ENCODE results near the gene FBXO10.
"Not testable (repeated sequence)": the region's sequence is repeated elsewhere in the genome, so short reads cannot be mapped to it uniquely, and the experiment has no call there.

The FBXO10 gene

DNA sequence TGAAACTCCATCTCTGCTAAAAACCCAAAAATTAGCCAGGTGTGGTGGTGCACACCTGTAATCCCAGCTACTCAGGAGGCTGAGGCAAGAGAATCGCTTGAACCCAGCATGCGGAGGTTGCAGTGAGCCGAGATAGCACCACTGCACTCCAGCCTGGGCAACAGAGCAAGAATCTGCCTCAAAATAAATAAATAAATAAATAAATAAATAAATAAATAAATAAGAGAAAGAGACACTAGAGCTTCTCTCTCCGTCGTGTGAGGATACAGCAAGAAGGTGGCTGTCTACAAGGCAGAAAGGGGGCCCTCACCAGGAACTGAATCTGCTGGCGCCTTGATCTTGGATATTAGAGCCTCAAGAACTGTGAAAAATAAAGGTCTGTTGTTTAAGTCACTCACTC, 102.2 kb downstream of the FBXO10 start:
- not testable (repeated sequence) for DNase-seq

DNA sequence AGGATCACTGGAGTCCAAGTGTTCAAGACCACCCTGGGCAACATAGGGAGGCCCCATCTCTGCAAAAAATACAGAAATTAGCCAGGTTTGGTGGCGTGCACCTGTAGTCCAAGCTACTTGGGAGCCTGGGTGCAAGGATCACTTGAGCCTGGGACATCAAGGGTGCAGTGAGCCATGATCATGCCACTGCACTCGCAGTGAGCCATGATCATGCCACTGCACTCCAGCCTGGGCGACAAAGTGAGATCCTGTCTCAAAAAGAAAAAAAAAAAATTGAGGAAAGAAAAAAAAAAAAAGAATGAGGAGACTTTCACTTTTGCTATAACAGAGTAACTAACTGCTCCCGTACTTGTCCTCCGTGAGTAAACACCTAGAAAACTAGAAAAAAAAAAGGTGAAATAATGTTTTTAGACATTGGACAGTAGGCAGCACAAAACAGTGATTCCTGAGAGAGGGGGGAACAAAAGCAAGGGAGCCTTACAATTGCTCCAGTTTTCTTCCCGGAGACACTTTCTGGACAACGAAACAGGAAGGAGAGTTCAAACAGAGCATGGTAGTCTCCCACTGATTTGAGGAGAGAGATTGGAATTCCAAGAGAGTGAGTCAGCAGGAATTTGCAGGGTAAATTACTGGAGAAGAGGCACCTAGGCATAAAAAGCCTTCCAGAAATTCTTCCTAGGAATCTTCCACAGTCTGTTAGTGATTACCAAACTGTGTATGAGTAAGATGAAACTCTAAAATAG, 104.1 kb downstream of the FBXO10 start:
- DNase-seq = no peak

DNA sequence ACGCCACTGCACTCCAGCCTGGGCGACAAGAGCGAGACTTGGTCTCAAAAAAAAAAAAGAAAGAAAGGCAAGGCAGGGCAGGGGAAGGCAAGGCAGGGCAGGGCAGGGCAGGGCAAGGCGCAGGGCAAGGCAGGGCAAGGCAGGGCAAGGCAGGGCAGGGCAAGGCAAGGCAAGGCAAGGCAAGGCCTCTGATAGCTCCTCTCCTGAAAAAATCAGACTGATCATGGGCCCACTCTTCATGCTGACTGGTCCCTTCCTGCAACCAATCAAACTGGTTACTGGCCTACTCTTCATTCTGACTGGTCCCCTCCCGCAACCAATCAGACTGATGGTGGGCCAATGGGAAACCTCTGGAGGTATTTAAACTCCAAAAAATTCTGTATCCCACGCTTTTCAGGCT, 107.6 kb downstream of the FBXO10 start:
- no peak for DNase-seq

DNA sequence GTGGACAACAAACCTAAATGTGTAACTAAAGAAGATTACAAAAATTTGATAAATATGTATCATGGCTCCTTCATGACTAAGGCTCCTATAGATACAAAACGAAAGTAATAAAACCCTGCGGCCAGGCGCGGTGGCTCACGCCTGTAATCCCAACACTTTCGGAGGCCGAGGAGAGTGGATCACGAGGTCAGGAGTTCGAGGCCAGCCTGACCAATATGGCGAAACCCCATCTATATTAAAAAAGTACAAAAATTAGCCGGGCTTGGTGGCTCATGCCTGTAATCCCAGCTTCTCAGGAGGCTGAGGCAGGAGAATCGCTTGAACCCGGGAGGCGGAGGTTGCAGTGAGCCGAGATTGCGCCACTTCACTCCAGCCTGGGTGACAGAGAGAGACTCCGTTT, 108.7 kb downstream of the FBXO10 start:
- DNase-seq = not testable (repeated sequence)

DNA sequence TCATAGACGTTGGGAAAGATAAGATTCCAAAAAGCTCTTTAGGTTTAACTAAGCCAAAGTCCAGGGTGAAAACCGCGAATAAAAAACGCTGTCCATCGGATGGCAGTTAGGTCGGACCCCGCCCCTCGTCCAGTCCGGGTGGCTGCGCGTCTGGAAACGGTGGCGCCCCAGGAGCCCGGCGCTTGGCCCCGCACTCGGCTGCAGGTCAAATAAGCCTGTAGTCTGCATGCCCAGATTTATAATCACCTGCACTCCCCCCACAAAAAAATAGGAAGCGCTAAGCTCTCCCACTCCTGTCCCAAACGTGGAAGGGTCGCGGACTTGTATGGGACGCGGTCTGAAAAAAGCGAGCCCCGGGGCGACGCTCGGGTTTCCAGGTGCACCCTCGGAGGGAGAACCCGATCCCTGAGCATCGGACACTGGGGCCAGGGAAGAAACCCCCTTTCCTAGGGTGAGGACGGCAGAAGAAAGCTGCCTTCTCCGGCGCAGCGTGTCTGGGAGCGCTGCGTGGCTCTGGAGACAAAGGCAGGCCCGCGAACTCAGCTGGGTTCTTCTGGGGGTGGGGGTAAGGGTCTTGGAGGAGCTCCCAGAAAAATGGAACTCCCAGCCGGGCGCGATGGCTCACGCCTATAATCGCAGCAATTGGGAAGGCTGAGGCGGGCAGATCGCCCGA, 110.0 kb downstream of the FBXO10 start:
- DNase-seq = peak; percentile 84

DNA sequence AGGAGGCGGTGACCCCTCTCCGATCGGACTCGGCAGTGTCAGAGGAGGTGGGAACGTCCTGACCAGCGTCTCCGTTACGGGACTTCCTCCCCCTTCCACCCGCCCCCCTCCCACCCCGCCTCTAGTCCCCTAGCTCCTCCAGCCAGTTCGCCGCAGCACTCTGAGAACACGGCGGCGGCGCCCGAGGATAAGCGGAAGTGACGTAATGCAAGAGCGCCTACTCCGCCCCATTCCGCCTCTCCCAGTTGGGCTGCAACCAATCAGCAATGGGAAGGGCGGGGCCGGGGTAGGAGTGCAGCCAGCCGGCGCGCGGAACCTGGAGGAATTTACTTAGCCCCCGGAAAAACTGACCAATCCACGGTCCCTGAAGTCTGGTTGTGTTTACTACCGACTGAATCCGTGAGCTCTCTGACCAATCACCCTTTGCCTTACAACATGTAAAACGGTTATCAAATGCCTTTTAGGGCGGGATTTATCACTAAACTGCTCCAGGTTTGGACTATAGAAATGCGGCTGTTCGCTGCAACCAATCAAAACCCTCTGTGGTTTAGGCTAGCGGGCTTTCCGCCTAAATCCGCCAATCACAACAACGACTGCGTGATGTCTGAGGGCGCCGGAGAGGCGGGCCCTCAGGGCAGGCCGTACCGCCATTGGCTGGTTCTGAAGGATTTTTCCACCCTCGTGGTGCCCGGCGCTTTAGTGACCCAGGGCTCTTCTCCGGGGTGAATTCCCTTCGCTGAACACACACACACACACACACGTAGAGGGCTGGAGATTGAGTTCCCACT, 110.7 kb downstream of the FBXO10 start, which contains the start of gene ZBTB5:
TSS of gene ZBTB5 (minus strand) at position 202 of the 788 bp plus-strand sequence. CDS start 22,899 bp downstream, outside the sequence.
- peak; percentile 99 for DNase-seq

DNA sequence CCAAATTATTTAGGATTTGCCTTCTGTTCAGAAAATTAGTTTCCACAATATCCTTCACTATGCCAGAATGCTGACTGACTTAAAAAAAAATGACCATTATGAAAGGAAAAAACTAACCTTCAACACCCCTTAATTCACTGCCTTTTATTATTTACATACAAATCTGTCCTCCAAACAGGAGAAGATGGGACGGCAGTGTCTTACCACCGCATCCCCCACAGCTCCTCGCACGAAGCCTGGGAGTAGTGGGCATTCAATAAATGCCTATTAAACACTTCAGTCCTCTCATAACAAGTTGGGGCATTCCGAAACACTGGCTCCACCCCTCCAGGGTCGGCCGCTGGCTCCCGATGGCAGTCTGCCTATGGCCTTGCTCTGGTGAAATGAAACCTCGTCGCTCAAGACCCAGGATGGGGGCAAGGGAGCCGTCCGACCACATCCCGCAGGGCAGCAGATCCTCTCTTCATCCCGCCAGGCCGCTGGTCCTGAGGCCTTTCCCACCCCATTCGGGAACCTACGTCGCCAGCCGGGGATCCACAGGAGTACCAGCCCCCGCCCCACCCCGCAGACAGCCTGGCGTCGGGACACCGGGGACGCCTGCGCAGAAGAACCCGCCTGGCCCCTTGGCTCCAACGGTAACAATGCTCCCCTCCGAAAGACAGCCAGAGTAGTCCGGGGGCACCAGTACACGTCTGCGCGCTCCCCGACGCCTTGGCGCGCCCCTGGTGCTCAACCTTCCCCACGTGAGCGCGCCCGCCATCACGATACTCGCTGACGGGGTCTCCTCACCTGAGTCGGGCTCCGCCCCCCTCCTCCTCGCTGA, 111.5 kb downstream of the FBXO10 start:
- peak; percentile 94 for DNase-seq

DNA sequence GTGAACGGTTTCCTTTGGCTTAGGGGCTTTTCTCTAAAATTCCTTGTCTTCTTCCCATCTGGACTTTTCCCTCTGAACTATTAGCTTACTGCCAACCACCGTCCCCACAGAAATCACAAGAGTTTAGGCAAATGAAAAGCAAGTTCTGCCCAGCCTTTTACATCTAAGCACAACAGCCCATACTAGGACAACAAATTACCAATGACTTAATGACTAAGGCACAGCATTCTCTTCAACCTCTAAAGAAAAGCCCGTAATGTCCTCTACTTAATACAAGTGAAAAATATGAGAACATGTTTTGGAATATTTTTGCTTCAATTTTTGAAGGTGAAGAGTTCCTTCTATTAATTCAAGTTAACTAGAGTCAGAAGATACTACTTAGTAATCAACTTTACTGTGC, 112.2 kb downstream of the FBXO10 start:
- no peak for DNase-seq

All from COR-L47 (cell line).